Tibial nerve (tissue), 4 donors: ENCODE results near the gene C1QTNF6. TPM values are rescaled to one million over a fixed set of nuclear protein-coding genes. Genes with fewer than 3 reads are reported as not detected.

Experiments
- small RNA-seq: library from RNA; depleted of rRNA; stranded (forward); fragments of <200 nt; gene quantifications from one replicate; pipeline ENCODE3, GENCODE V24; 2016
- total RNA-seq, 4 donors: library from RNA; depleted of rRNA; stranded (reverse); fragments of >200 nt; gene quantifications; one replicate each; pipeline ENCODE4 v1.1.0, GENCODE V29; 2016

The C1QTNF6 gene
- total RNA-seq, 4 donors from 2014 or later: 2.6 to 3.9 (median 3.4) TPM

Small RNA genes within 50 kb of the gene (small RNA-seq; reads per million reads assigned to genes)
- not detected for gene Z82188.1

Other genes with a start within 250 kb of the C1QTNF6 start
- 10 to 100 TPM; 44.1 to 76.4 (median 66.7) TPM for gene TST, start 168.8 kb downstream of the C1QTNF6 start, total RNA-seq
- gene MPST, start 168.5 kb downstream of the C1QTNF6 start, total RNA-seq: 100 to 1,000 TPM; 193 to 258 (median 199) TPM
- gene KCTD17, start 136.5 kb downstream of the C1QTNF6 start, total RNA-seq: 10 to 100 TPM in 3 of 4 donors, 1 to 10 TPM in 1; 7.4 to 24.7 (median 20.2) TPM
- gene TMPRSS6, start 78.5 kb downstream of the C1QTNF6 start, total RNA-seq: not detected
- 1 to 10 TPM in 2 of 4 donors, under 1 TPM in 1, not detected in 1; 0.22 to 2.7 (median 1.2) TPM for gene IL2RB, start 38.3 kb downstream of the C1QTNF6 start, total RNA-seq
- not detected for gene SSTR3, start 24.2 kb upstream of the C1QTNF6 start, total RNA-seq
- 10 to 100 TPM in 1 of 4 donors, 1 to 10 TPM in 3; 6.3 to 18.6 (median 7.8) TPM for gene RAC2, start 56.0 kb upstream of the C1QTNF6 start, total RNA-seq
- gene CYTH4, start 94.3 kb upstream of the C1QTNF6 start, total RNA-seq: 10 to 100 TPM in 3 of 4 donors, 1 to 10 TPM in 1; 7.7 to 27.3 (median 19.0) TPM
- 1 to 10 TPM in 3 of 4 donors, under 1 TPM in 1; 0.30 to 4.4 (median 3.1) TPM for gene ELFN2, start 239.2 kb upstream of the C1QTNF6 start, total RNA-seq